Measurements from ENCODE around the gene TBC1D1.
A peak's percentile ranks its signal among the peaks of the same experiment; 100 is the strongest.

Gene TBC1D1

DNA sequence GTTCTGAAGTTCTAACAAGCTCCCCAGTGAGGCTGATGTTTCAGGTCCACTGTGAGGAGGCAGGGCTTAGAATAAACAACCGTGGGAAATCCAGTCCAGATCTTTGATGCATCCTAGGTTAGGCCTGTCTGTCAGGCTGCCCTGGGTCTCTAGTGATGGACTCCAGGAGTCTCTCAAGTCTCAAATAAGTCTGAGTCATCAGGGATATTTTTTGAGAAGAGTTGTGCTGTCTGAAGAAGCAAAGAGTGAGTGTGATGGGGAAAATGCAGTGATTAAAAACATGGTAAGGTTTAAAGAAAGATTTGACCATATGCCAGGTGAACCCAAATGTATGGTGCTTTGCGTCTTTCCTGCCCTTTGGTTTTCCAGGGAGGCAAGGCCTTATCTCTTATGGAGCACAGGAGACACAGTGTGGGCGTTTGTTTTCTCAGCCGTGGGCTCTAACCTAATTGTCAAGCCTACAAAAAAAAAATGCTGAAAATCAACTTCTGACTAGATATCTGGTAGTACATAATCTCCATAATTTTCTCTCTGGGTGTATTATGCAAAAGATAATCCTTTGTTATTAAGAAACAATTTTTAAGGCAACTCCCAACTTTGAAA, 170.0 kb downstream of the TBC1D1 start:
- no peak overlapping the region for H3K4me3 ChIP-seq (ENCODE audit: low read depth in 1 of 2, low read length in 1 of 2)
- H3K4me1 ChIP-seq (ENCODE audit: control insufficient read depth in 1 of 2, insufficient read depth in 1 of 2, low read depth in 1 of 2, low read length in 1 of 2), result peaks cover 0 to 4% of the 10 kb centered on the region in 2 experiments
- no peak overlapping the region for H3K27ac ChIP-seq
- H3K9me3 ChIP-seq, result no peaks in the 10 kb centered on the region
- peaks cover 81% of the 10 kb centered on the region for H3K36me3 ChIP-seq
- H3K27me3 ChIP-seq, result no peaks in the 10 kb centered on the region
- no peak for TF ChIP-seq CTCF (IDR thresholded peaks at IDR 0.05)

DNA sequence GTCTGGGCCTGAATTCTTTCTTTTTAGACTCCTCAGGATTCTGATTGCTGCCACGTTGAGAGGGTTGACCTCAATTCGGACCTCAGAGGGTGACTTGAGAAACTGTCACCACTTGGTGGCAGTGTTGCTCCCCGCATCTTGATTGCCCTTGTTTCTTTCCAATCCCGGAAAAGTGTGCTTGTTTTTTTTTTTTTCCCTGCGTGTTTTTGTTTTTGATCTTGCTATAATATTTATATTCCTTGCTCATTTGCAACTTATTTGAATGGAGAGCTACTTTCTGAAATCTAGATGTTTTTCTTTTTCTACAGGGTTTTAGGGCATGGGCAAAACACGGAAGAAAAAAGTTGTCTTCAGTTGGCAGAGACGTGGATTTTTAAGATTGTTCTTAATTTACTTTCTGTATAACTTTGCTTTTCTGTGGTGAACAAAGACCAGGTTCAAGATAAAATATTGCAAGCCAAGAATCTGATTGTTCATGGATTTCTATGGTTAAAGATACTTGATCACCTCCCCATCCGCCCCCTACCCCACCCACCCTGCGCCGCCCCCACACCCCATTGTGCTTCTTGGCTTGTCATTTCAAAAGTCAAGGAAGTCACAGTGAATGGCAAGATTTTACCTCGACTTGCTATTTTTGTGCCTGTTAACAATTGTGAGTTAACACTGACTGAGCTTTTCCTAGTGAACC, 171.3 kb downstream of the TBC1D1 start:
- Histone ChIP-seq H3K36me3 (peaks cover 79% of the 10 kb centered on the region), H3K4me1 (ENCODE audit: control insufficient read depth in 1 of 2, insufficient read depth in 1 of 2, low read depth in 1 of 2, low read length in 1 of 2) (peaks cover 0 to 4% of the 10 kb centered on the region in 2 experiments), H3K9me3 (no peaks in the 10 kb centered on the region), H3K4me3 (ENCODE audit: low read depth in 1 of 2, low read length in 1 of 2) (no peak overlapping the region), H3K27ac (no peak overlapping the region), H3K27me3 (no peaks in the 10 kb centered on the region)
- TF ChIP-seq CTCF (IDR thresholded peaks at IDR 0.05), result peak; percentile 46

DNA sequence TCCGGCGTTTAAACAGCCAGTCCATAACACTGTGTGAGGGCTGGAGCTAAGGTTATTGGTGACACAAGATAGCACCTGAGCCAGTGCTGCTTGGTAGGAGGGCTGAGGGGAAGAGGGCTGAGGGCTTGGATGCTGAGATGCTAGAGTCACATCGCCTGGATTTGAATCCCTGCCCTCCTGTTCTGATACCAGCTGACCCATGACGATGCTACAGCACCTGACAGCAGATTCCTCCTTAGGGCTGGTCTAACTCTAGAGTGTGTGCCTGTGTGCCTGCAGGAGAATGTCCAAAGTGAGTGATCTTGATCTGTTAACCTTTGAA, 171.9 kb downstream of the TBC1D1 start:
- Histone ChIP-seq H3K4me1 (ENCODE audit: control insufficient read depth in 1 of 2, insufficient read depth in 1 of 2, low read depth in 1 of 2, low read length in 1 of 2) (peaks cover 0 to 4% of the 10 kb centered on the region in 2 experiments), H3K36me3 (peaks cover 79% of the 10 kb centered on the region), H3K9me3 (no peaks in the 10 kb centered on the region), H3K27ac (no peak overlapping the region), H3K27me3 (no peaks in the 10 kb centered on the region), H3K4me3 (ENCODE audit: low read depth in 1 of 2, low read length in 1 of 2) (no peak overlapping the region)
- no peak for TF ChIP-seq CTCF (IDR thresholded peaks at IDR 0.05)

- H3K36me3 ChIP-seq, result peaks cover 75% of the 10 kb centered on the region
- no peak overlapping the region for H3K4me3 ChIP-seq (ENCODE audit: low read depth in 1 of 2, low read length in 1 of 2)
- TF ChIP-seq CTCF (IDR thresholded peaks at IDR 0.05), result no peak
- no peak overlapping the region for H3K27ac ChIP-seq
- H3K9me3 ChIP-seq, result no peaks in the 10 kb centered on the region
- H3K27me3 ChIP-seq, result no peaks in the 10 kb centered on the region
- H3K4me1 ChIP-seq (ENCODE audit: control insufficient read depth in 1 of 2, insufficient read depth in 1 of 2, low read depth in 1 of 2, low read length in 1 of 2), result peaks cover 0 to 4% of the 10 kb centered on the region in 2 experiments
These were observed 174.3 kb downstream of the TBC1D1 start for GRCh38 chr4:38065176-38065575.

DNA sequence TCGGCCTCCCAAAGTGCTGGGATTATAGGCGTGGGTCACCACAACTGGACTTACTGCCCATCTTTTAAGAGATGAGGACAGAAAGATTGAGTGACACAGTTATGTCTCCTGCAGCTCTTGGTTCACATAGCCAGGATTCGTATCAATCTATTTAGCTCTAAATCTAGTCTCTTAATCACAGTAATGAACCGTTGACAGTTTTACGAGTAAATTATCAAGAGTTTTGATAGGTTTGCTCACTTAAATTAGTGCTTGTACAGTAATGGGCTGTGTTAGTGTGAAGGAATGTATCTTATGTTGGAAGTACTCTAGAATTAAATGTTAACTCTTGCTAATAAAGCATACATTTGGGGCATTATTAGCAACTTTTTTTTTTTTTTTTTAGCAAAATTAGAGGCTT, 175.0 kb downstream of the TBC1D1 start:
- no peak overlapping the region for H3K27ac ChIP-seq
- no peak for TF ChIP-seq CTCF (IDR thresholded peaks at IDR 0.05)

More for the DNA sequence above, 175.0 kb downstream of the TBC1D1 start:
- Histone ChIP-seq H3K9me3 (no peaks in the 10 kb centered on the region), H3K27me3 (no peaks in the 10 kb centered on the region), H3K4me1 (ENCODE audit: control insufficient read depth in 1 of 2, insufficient read depth in 1 of 2, low read depth in 1 of 2, low read length in 1 of 2) (peaks cover 0 to 4% of the 10 kb centered on the region in 2 experiments), H3K4me3 (ENCODE audit: low read depth in 1 of 2, low read length in 1 of 2) (no peak overlapping the region), H3K36me3 (peaks cover 75% of the 10 kb centered on the region)
